Stomach (tissue), 4 donors: Measurements from ENCODE around the gene C22orf39.

Source experiments
- CTCF ChIP-seq, 7 experiments: fragments of 450-650 bp in 4 of 7; fragments of 200-600 bp in 3 of 7; sonication (generic) in 3 of 7; IDR thresholded peaks; one replicate each; pipeline ENCODE4 v1.5.1; 2016 to 2019; ENCODE audit warnings: antibody characterized with exemption in 7 of 7, control low read depth in 2 of 7, mild to moderate bottlenecking in 1 of 7
- EP300 ChIP-seq: sonication (generic); formaldehyde crosslinking; IDR thresholded peaks from one replicate; pipeline ENCODE4 v1.6.1; 2017; ENCODE audit warnings: antibody characterized with exemption
- POLR2A ChIP-seq, 4 donors: fragments of 450-650 bp; IDR thresholded peaks; one replicate each; pipeline ENCODE4 v1.6.1; 2016; ENCODE audit warnings: antibody characterized with exemption in 4 of 4, control low read depth in 2 of 4, mild to moderate bottlenecking in 1 of 4, moderate library complexity in 1 of 4
- POLR2AphosphoS5 ChIP-seq, 3 donors: sonication (generic); formaldehyde crosslinking; IDR thresholded peaks; one replicate each; pipeline ENCODE4 v1.6.1; 2016; ENCODE audit warnings: antibody characterized with exemption in 3 of 3

- TF ChIP-seq CTCF (IDR thresholded peaks at IDR 0.05) (no peak), POLR2AphosphoS5 (IDR thresholded peaks at IDR 0.05) (no peak), EP300 (no peak), POLR2A (IDR thresholded peaks at IDR 0.05) (no peak)
Measured at GRCh38 chr22:19411690-19412045, 35.8 kb downstream of the C22orf39 start.
